H1 (cell line): ENCODE results near the gene SLFN12L. TPM values are rescaled to one million over a fixed set of nuclear protein-coding genes. Genes with fewer than 3 reads are reported as not detected.

ENCODE experiments used
- CHD2 ChIP-seq: IDR thresholded peaks from 2 replicates; pipeline ENCODE4 v1.6.1; 2012; ENCODE audit warnings: low read length, improper control_type of control experiment
- EGR1 ChIP-seq: IDR thresholded peaks from 2 replicates; pipeline ENCODE4 v1.6.1; 2011; ENCODE audit warnings: low read depth, low read length, borderline replicate concordance
- KDM1A ChIP-seq: fragments of 200-600, 300-600 bp; sonication (generic); IDR thresholded peaks from 2 replicates; pipeline ENCODE4 v1.7.1; 2016; ENCODE audit warnings: mild to moderate bottlenecking, low read length, borderline replicate concordance
- MAFK ChIP-seq: IDR thresholded peaks from 2 replicates; pipeline ENCODE4 v1.6.1; 2012; ENCODE audit warnings: low read depth, mild to moderate bottlenecking, improper control_type of control experiment, low read length
- SP1 ChIP-seq: IDR thresholded peaks from 2 replicates; pipeline ENCODE4 v1.6.1; 2011; ENCODE audit warnings: low read depth, low read length
- polyA plus RNA-seq, 7 experiments: library from polyadenylated mRNA; depleted of rRNA in 3 of 7; stranded (reverse) in 5 of 7; unstranded in 2 of 7; fragments of >200 nt in 5 of 7; fragments of 200-250 nt in 2 of 7; gene quantifications; 1 replicate in 5 of 7; 2 replicates in 1 of 7; 4 replicates in 1 of 7; pipeline versions ENCODE4 v1.2.1 to v1.2.3, GENCODE V29; 2011 to 2013; ENCODE audit warnings: missing spikeins in 2 of 7, mixed read lengths in 2 of 7
- total RNA-seq: library from RNA; stranded (reverse); fragmentation: NEBNext Ultra II Directional; extraction: Animal tissue kit (Norgen Biotek cat#: 25700); gene quantifications from 2 replicates; pipeline ENCODE4 v1.2.1, GENCODE V29; 2021

SLFN12L gene
- total and polyA plus RNA-seq, 2 of the 8 experiments (the other 6 are each of a cell fraction or from before 2014, with no cell fraction given), result not detected

GRCh38 chr17:35432176-35433074 is 105.1 kb downstream of the SLFN12L start, which contains the start of gene SLFN12 (continued):
- peak; percentile 71 for TF ChIP-seq SP1
- TF ChIP-seq KDM1A, result no peak
- no peak for TF ChIP-seq CHD2
- no peak for TF ChIP-seq EGR1
- TF ChIP-seq MAFK, result no peak
